Nephron (organoid): ENCODE data around the gene FGF6.

Experiments
- H3K27ac Mint-ChIP-seq, 3 experiments: 2 replicates each; pipeline ENCODE4 v1.8.0; 2020; ENCODE audit warnings: mixed read lengths in 3 of 3, mild to moderate bottlenecking in 2 of 3, moderate library complexity in 1 of 3
- H3K27me3 Mint-ChIP-seq: 2 replicates; pipeline ENCODE4 v1.8.0; 2021; ENCODE audit warnings: low read depth, mild to moderate bottlenecking, moderate library complexity, mixed read lengths
- H3K36me3 Mint-ChIP-seq: 2 replicates; pipeline ENCODE4 v1.8.0; 2020; ENCODE audit warnings: low read depth, mixed read lengths
- H3K4me1 Mint-ChIP-seq: 2 replicates; pipeline ENCODE4 v1.8.0; 2020; ENCODE audit warnings: mixed read lengths
- H3K4me3 Mint-ChIP-seq, 3 experiments: 2 replicates each; pipeline ENCODE4 v1.8.0; 2020; ENCODE audit warnings: mild to moderate bottlenecking in 3 of 3, mixed read lengths in 3 of 3, moderate library complexity in 2 of 3
- H3K9me3 Mint-ChIP-seq: 2 replicates; pipeline ENCODE4 v1.8.0; 2020; ENCODE audit warnings: mixed read lengths
- TF ChIP-seq, protein P1 (sequence below), 3 experiments: fragments of 200-600 bp; sonication (generic); IDR thresholded peaks; one replicate each; pipeline ENCODE4 v1.5.0; 2021; ENCODE audit warnings: antibody characterized with exemption in 3 of 3; ENCODE audit not compliant: unreplicated experiment in 3 of 3

Gene FGF6

DNA sequence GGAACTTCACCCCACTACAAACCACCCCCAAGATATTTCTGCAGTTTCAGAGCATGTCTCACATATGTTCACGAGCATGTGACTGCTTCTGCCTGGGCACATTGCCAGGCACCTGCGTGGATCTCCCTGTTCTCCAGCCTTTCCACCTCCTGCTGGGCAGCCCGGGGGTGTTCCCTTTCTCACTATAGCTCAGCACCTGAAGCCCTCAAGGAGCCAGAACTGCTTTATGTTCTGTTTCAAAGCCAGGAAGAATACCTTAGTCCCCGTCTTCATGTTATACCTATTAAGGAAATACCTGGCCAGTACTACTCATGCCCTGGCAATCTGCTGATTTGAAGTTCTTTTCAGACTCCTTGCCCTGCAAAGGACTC lies 4.2 kb upstream of the FGF6 start:
- Mint-ChIP-seq H3K9me3 (peaks cover 4% of the 10 kb centered on the region), H3K4me3 (no peak overlapping the region), H3K4me1 (peaks cover 41% of the 10 kb centered on the region), H3K36me3 (no peaks in the 10 kb centered on the region), H3K27me3 (peaks cover 14% of the 10 kb centered on the region), H3K27ac (no peak overlapping the region)
- TF ChIP-seq, protein P1, sequence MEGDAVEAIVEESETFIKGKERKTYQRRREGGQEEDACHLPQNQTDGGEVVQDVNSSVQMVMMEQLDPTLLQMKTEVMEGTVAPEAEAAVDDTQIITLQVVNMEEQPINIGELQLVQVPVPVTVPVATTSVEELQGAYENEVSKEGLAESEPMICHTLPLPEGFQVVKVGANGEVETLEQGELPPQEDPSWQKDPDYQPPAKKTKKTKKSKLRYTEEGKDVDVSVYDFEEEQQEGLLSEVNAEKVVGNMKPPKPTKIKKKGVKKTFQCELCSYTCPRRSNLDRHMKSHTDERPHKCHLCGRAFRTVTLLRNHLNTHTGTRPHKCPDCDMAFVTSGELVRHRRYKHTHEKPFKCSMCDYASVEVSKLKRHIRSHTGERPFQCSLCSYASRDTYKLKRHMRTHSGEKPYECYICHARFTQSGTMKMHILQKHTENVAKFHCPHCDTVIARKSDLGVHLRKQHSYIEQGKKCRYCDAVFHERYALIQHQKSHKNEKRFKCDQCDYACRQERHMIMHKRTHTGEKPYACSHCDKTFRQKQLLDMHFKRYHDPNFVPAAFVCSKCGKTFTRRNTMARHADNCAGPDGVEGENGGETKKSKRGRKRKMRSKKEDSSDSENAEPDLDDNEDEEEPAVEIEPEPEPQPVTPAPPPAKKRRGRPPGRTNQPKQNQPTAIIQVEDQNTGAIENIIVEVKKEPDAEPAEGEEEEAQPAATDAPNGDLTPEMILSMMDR (IDR thresholded peaks at IDR 0.05; ENCODE audit: unreplicated experiment in 3 of 3) = no peak

DNA sequence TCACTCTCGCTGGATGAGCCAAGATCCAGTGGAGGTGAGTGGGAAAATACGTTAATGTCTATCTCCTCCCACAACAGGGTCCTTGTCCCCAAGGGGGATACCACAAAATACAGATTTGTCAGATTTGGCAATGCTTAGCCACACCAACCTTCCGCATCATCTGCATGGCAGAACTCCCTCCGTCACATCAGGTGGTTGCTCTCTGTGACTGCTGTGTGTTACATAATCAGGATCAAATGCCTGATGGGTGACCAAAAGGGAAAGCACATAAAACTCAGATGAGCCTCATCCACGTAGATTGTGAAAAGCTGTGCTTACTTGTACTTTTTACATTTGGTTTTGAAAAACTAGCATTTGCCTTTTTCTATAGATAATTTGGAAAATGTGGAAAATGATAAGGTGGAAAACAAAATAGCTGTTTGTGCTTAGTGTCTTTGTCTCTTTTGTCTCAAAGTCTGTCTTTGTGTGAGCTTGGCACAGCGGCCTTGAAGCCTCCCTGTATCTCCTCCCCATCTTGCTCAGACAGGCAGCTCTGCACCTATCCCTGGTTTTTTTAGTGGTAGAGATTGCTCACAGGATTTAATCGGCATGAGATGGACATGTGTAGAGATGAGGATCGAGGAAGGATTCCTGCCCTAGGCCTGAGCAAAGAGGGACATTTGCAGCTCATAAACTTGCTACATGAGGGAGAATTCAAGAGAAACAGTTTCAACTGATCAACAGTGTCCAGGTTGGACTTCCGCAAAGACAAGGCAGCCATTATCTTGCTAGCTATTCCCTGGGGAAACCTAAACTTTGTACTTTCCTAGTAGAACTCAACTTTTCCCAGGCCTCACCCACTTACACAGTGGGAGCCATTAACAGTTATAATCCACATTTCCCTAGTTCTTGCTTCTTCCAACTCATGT lies 3.6 kb upstream of the FGF6 start:
- Mint-ChIP-seq H3K27me3 (peaks cover 14% of the 10 kb centered on the region), H3K36me3 (no peaks in the 10 kb centered on the region), H3K4me3 (no peak overlapping the region), H3K4me1 (peaks cover 41% of the 10 kb centered on the region), H3K9me3 (peaks cover 4% of the 10 kb centered on the region), H3K27ac (no peak overlapping the region)
- TF ChIP-seq, protein P1 (IDR thresholded peaks at IDR 0.05; ENCODE audit: unreplicated experiment in 3 of 3) = no peak

DNA sequence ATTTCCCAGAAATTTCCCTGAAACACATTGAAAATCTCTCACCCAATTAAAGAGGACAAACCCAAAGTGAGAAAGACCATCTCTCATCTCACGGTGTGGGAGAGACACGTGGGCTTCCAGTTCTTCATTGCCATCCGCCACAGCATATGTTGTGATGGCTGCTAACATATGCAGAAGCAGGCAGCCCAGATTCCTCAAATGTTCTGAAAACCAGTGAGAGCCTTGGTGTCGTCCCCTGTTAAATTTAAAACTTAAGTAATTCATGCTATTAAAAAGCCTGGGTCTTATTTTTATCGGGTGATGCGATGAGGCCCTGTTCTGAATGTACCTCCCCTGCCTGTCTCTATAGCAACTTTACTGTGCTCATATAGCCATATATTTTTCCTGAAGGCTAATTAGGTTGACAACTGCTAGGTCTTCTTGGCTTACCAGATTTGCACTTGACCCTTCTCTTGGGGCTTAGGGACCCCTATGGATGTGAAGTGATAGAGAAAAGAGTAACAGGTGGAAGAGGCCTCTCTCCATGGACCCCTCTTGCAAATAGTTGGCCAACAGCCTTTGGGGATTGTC lies 2.8 kb upstream of the FGF6 start:
- Mint-ChIP-seq H3K4me3 (no peak overlapping the region), H3K27ac (no peak overlapping the region), H3K4me1 (peaks cover 41% of the 10 kb centered on the region), H3K36me3 (no peaks in the 10 kb centered on the region), H3K9me3 (no peaks in the 10 kb centered on the region), H3K27me3 (peaks cover 14% of the 10 kb centered on the region)
- TF ChIP-seq, protein P1 (IDR thresholded peaks at IDR 0.05; ENCODE audit: unreplicated experiment in 3 of 3) = no peak

DNA sequence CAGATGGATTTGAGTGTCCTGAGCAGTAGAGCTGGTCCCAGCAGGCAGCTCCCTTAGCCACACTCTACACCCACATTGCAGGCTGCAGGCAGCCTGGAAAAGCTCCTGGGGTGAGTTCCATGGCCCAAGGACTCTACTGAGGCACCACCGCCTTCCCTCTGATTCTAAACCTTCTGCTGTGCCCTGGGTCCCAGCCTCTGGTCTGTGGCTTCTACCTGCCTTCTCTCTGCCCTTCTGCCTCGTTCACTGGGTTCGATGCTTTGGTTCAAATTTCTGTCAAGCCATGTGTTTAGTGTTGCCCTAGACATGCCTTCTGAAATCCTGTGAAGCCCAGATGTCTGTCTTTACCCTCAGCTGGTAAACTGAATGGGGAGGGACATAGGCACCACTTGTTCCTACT lies 1.5 kb upstream of the FGF6 start:
- Mint-ChIP-seq H3K4me1 (peaks cover 43% of the 10 kb centered on the region), H3K36me3 (no peaks in the 10 kb centered on the region), H3K27ac (no peak overlapping the region), H3K27me3 (peaks cover 12% of the 10 kb centered on the region), H3K9me3 (no peaks in the 10 kb centered on the region), H3K4me3 (no peak overlapping the region)
- TF ChIP-seq, protein P1 (IDR thresholded peaks at IDR 0.05; ENCODE audit: unreplicated experiment in 3 of 3) = no peak

DNA sequence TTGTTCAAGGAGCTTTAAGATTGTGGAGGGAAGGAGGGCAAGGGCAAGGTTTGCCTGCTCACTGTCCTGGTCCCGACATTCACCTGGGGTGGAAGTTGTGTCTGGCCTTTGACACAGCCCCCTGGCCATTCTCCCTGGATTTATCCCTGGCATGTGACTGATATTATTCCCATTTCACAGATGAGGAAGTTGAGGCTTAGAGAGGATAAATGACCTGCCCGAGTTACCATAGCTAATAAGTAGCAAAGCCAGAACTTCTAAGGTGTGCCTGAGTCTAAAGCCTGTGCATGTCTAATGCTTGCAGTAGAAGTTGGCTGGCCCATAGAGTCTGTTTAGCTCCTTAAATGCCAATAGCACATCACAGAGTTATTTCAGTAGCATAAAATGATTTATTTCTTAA lies 720 bp upstream of the FGF6 start:
- TF ChIP-seq, protein P1 (IDR thresholded peaks at IDR 0.05; ENCODE audit: unreplicated experiment in 3 of 3) = no peak
- H3K27me3 Mint-ChIP-seq = peaks cover 11% of the 10 kb centered on the region
- H3K36me3 Mint-ChIP-seq = no peaks in the 10 kb centered on the region
- no peak overlapping the region for H3K4me3 Mint-ChIP-seq
- H3K9me3 Mint-ChIP-seq = no peaks in the 10 kb centered on the region
- peaks cover 52% of the 10 kb centered on the region for H3K4me1 Mint-ChIP-seq
- H3K27ac Mint-ChIP-seq = no peak overlapping the region
